MM.1S (cell line): ENCODE results near the gene MATK.

Experiments used
- DNase-seq: peaks from one replicate; pipeline ENCODE4 v3.0.0-alpha.2; 2015
- H2AFZ ChIP-seq: fragments of 300-600 bp; sonication (generic); 2 replicates; pipeline ENCODE4 v1.6.0; 2016; ENCODE audit warnings: antibody characterized with exemption, low read length
- H3F3A ChIP-seq: fragments of 300-600 bp; sonication (generic); 2 replicates; pipeline ENCODE4 v1.6.1; 2016; ENCODE audit warnings: mild to moderate bottlenecking, antibody characterized with exemption, low read length, moderate library complexity, mixed read lengths; ENCODE audit not compliant: insufficient read depth
- H3K27ac ChIP-seq: fragments of 300-600 bp; sonication (generic); 2 replicates; pipeline ENCODE4 v1.5.1; 2016; ENCODE audit warnings: mild to moderate bottlenecking, low read length
- H3K27me3 ChIP-seq: fragments of 300-600 bp; sonication (generic); replicated peaks from 2 replicates; pipeline ENCODE4 v1.6.0; 2016; ENCODE audit warnings: low read length; ENCODE audit not compliant: insufficient read depth
- H3K36me3 ChIP-seq: fragments of 300-600 bp; sonication (generic); replicated peaks from 2 replicates; pipeline ENCODE4 v1.6.1; 2016; ENCODE audit warnings: mild to moderate bottlenecking, low read length, mixed read lengths; ENCODE audit not compliant: insufficient read depth
- H3K4me1 ChIP-seq: fragments of 300-600 bp; sonication (generic); 2 replicates; pipeline ENCODE4 v1.6.1; 2016; ENCODE audit warnings: low read length, mixed read lengths
- H3K4me2 ChIP-seq: fragments of 300-600 bp; sonication (generic); 2 replicates; pipeline ENCODE4 v1.6.0; 2016; ENCODE audit warnings: low read depth, low read length
- H3K4me3 ChIP-seq: fragments of 300-600 bp; sonication (generic); 2 replicates; pipeline ENCODE4 v1.5.1; 2016; ENCODE audit warnings: low read length, mixed read lengths
- H3K79me2 ChIP-seq: fragments of 300-600 bp; sonication (generic); 2 replicates; pipeline ENCODE4 v1.6.1; 2016; ENCODE audit warnings: mixed run types, low read length, mixed read lengths
- H3K9ac ChIP-seq: fragments of 300-600 bp; sonication (generic); 2 replicates; pipeline ENCODE4 v1.6.1; 2016; ENCODE audit warnings: low read length, mixed read lengths
- H3K9me2 ChIP-seq: fragments of 300-600 bp; sonication (generic); replicated peaks from 2 replicates; pipeline ENCODE4 v1.6.1; 2016; ENCODE audit warnings: mild to moderate bottlenecking, low read length, mixed read lengths; ENCODE audit not compliant: insufficient read depth
- H3K9me3 ChIP-seq: fragments of 300-600 bp; sonication (generic); replicated peaks from 2 replicates; pipeline ENCODE4 v1.6.1; 2016; ENCODE audit warnings: mild to moderate bottlenecking, low read length, mixed read lengths; ENCODE audit not compliant: insufficient read depth
- H4K20me1 ChIP-seq: fragments of 300-600 bp; sonication (generic); 2 replicates; pipeline ENCODE4 v1.6.1; 2016; ENCODE audit warnings: mild to moderate bottlenecking, low read length, moderate library complexity, mixed read lengths; ENCODE audit not compliant: insufficient read depth
- CTCF ChIP-seq: fragments of 300-600 bp; sonication (generic); IDR thresholded peaks from 2 replicates; pipeline ENCODE4 v1.5.1; 2016; ENCODE audit warnings: antibody characterized with exemption, low read length, mixed read lengths
- EZH2 ChIP-seq: fragments of 300-600 bp; sonication (generic); optimal IDR thresholded peaks from 2 replicates; pipeline ENCODE3; 2017; ENCODE audit warnings: low read depth, mild to moderate bottlenecking, antibody characterized with exemption, low read length, mixed read lengths
- EZH2phosphoT487 ChIP-seq: fragments of 300-600 bp; sonication (generic); IDR thresholded peaks from 2 replicates; pipeline ENCODE4 v1.6.1; 2018; ENCODE audit warnings: antibody characterized with exemption, low read length

MATK gene

DNA sequence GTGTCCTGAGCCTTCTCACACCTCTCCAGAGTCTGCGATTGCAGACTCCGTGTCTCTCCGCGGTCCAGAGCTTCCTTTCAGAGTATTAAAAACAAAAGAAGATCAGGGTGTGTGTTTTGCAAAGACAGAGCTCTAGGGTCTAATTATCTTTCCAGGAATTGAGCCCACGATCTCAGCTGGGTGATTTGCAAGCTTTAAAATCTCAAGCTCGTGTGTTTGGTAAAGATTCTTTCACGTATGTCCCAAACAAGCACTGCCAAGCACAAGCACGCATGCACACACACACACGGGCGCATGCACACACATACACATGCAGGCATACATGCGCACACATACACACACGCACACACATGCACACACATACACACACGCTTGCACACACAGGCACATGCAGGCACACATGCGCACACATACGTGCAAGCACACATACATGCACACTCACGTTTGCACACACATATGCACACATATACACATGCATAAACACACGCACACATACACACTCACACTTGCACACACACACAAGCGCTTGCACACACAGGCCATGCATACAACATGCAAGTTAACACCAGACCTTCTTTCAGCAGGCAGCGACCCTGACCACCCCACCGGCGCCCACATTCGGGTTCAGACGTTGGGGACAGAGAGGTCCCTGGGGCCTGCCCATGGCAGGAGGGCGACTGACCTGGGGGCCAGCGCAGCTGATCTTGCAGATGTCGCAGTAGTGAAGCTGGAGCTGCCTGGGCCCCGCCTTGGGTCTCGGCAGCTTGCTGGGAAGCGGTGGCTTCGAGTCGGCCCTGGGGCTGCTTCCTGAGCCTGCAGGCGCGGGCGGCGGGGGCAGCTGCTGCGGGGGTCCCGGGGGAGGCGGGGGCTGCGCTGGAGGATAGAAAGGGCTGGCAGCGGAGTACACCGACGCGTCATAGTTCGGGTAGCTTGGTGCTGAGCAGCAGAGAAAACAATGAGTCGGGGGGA lies 44.7 kb upstream of the MATK start:
- H3F3A ChIP-seq, result no peaks in the 10 kb centered on the region
- H3K4me1 ChIP-seq, result no peaks in the 10 kb centered on the region

DNA sequence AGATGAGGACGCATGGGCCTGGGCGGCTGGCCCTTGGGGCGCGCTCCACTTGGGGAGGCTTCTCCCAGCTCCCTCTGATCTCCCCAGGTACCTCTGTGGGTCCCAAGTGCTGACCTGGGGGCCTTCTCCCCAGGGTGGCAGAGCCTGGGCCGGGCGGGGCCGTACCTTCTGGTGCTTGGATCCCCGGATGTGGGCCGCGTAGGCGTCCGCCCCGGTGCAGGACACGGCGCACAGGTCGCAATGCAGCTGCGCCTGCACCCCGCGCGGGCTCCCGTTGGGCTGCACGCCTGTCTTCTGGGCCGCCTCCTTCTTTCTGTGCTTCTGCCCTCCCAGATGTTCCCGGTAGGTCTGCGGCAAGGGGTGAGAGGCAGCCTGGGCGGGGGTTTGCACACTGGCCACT lies 41.1 kb upstream of the MATK start:
- no peak for TF ChIP-seq CTCF
- TF ChIP-seq EZH2phosphoT487, result no peak
- no peaks in the 10 kb centered on the region for H3K79me2 ChIP-seq
- H3K27ac ChIP-seq, result no peak overlapping the region
- H3K9me3 ChIP-seq, result no peaks in the 10 kb centered on the region
- no peak overlapping the region for H2AFZ ChIP-seq
- no peaks in the 10 kb centered on the region for H4K20me1 ChIP-seq
- H3K9me2 ChIP-seq, result no peaks in the 10 kb centered on the region
- no peaks in the 10 kb centered on the region for H3K36me3 ChIP-seq
- H3K4me1 ChIP-seq, result no peaks in the 10 kb centered on the region
- no peak overlapping the region for H3K9ac ChIP-seq
- no peak for DNase-seq
- H3K27me3 ChIP-seq, result peaks cover 99% of the 10 kb centered on the region
- H3F3A ChIP-seq, result no peaks in the 10 kb centered on the region
- H3K4me2 ChIP-seq, result no peak overlapping the region
- H3K4me3 ChIP-seq, result no peak overlapping the region

More for the DNA sequence above, 44.7 kb upstream of the MATK start:
- Histone ChIP-seq H3K27me3 (peaks cover 87% of the 10 kb centered on the region), H3K27ac (no peak overlapping the region), H3K36me3 (no peaks in the 10 kb centered on the region), H4K20me1 (no peaks in the 10 kb centered on the region), H3K4me2 (no peak overlapping the region), H3K79me2 (no peaks in the 10 kb centered on the region), H3K9me2 (no peaks in the 10 kb centered on the region), H3K4me3 (no peak overlapping the region), H3K9me3 (no peaks in the 10 kb centered on the region), H3K9ac (no peak overlapping the region), H2AFZ (no peak overlapping the region)
- DNase-seq, result no peak
- TF ChIP-seq EZH2phosphoT487, result no peak
- TF ChIP-seq EZH2, result peak; percentile 77

GRCh38 chr19:3826163-3826562 lies 40.0 kb upstream of the MATK start:
- no peak overlapping the region for H2AFZ ChIP-seq

More at GRCh38 chr19:3826163-3826562, 40.0 kb upstream of the MATK start:
- H3K79me2 ChIP-seq, result no peaks in the 10 kb centered on the region
- no peak overlapping the region for H3K27ac ChIP-seq
- no peak for DNase-seq
- no peaks in the 10 kb centered on the region for H4K20me1 ChIP-seq
- H3K9me3 ChIP-seq, result no peaks in the 10 kb centered on the region
- H3F3A ChIP-seq, result no peaks in the 10 kb centered on the region
- H3K36me3 ChIP-seq, result no peaks in the 10 kb centered on the region
- H3K4me2 ChIP-seq, result no peak overlapping the region
- no peak overlapping the region for H3K9ac ChIP-seq
- H3K9me2 ChIP-seq, result no peaks in the 10 kb centered on the region
- no peak overlapping the region for H3K4me3 ChIP-seq
- H3K27me3 ChIP-seq, result peaks cover 95% of the 10 kb centered on the region
- TF ChIP-seq CTCF, result no peak
- TF ChIP-seq EZH2phosphoT487, result no peak
- TF ChIP-seq EZH2, result no peak
- no peaks in the 10 kb centered on the region for H3K4me1 ChIP-seq
